H9 (cell line): ENCODE results near the gene ATM. TPM values are rescaled to one million over a fixed set of nuclear protein-coding genes. Genes with fewer than 3 reads are reported as not detected.

Experiments
- DNase-seq: peaks from one replicate; pipeline ENCODE4 v3.0.0-alpha.2; 2017
- H2AFZ ChIP-seq: one replicate; pipeline ENCODE4 v1.6.1; 2013; ENCODE audit warnings: mild to moderate bottlenecking, low read length, control low read depth, moderate library complexity
- H2AK5ac ChIP-seq: 2 replicates; pipeline ENCODE4 v1.6.1; 2013; ENCODE audit warnings: low read length, control low read depth, mixed read lengths; ENCODE audit not compliant: insufficient read length
- H2BK120ac ChIP-seq: one replicate; pipeline ENCODE4 v1.6.1; 2013; ENCODE audit warnings: low read depth, mild to moderate bottlenecking, low read length, control low read depth, inconsistent platforms; ENCODE audit not compliant: poor library complexity, severe bottlenecking
- H2BK12ac ChIP-seq: 2 replicates; pipeline ENCODE4 v1.6.1; 2013; ENCODE audit warnings: low read length, control low read depth, mixed read lengths, low read depth; ENCODE audit not compliant: insufficient read length
- H2BK15ac ChIP-seq: 2 replicates; pipeline ENCODE4 v1.6.1; 2013; ENCODE audit warnings: low read depth, low read length, control low read depth
- H2BK20ac ChIP-seq: one replicate; pipeline ENCODE4 v1.6.1; 2013; ENCODE audit warnings: low read depth, mild to moderate bottlenecking, low read length, control low read depth, inconsistent platforms; ENCODE audit not compliant: poor library complexity, severe bottlenecking
- H2BK5ac ChIP-seq: 2 replicates; pipeline ENCODE4 v1.6.1; 2013; ENCODE audit warnings: low read length, control low read depth, mixed read lengths; ENCODE audit not compliant: insufficient read length
- H3K14ac ChIP-seq: 2 replicates; pipeline ENCODE4 v1.6.1; 2013; ENCODE audit warnings: low read length, control low read depth; ENCODE audit not compliant: insufficient read depth
- H3K18ac ChIP-seq: 2 replicates; pipeline ENCODE4 v1.6.1; 2013; ENCODE audit warnings: low read depth, mild to moderate bottlenecking, mixed read lengths, low read length, control low read depth; ENCODE audit not compliant: insufficient read length
- H3K23ac ChIP-seq: 2 replicates; pipeline ENCODE4 v1.6.1; 2013; ENCODE audit warnings: low read length, control low read depth, mixed read lengths, low read depth; ENCODE audit not compliant: insufficient read length
- H3K23me2 ChIP-seq: 2 replicates; pipeline ENCODE4 v1.6.1; 2013; ENCODE audit warnings: low read depth, mild to moderate bottlenecking, mixed read lengths, low read length, control low read depth; ENCODE audit not compliant: insufficient read length, poor library complexity, severe bottlenecking
- H3K27ac ChIP-seq: 2 replicates; pipeline ENCODE4 v1.5.1; 2013; ENCODE audit warnings: low read length, control low read depth, mixed read lengths, low read depth; ENCODE audit not compliant: insufficient read length
- H3K27me3 ChIP-seq: 2 replicates; pipeline ENCODE4 v1.6.1; 2013; ENCODE audit warnings: low read length, control low read depth, inconsistent platforms; ENCODE audit not compliant: insufficient read depth
- H3K4ac ChIP-seq: 2 replicates; pipeline ENCODE4 v1.6.1; 2013; ENCODE audit warnings: low read depth, mild to moderate bottlenecking, control low read depth, inconsistent platforms, low read length, moderate library complexity
- H3K4me1 ChIP-seq: 2 replicates; pipeline ENCODE4 v1.6.1; 2013; ENCODE audit warnings: low read length, control low read depth, inconsistent platforms; ENCODE audit not compliant: insufficient read depth
- H3K4me2 ChIP-seq: 2 replicates; pipeline ENCODE4 v1.6.1; 2013; ENCODE audit warnings: low read length, control low read depth, mixed read lengths; ENCODE audit not compliant: insufficient read length, insufficient read depth
- H3K56ac ChIP-seq: 2 replicates; pipeline ENCODE4 v1.6.1; 2013; ENCODE audit warnings: low read depth, mild to moderate bottlenecking, mixed read lengths, low read length, control low read depth; ENCODE audit not compliant: insufficient read length
- H3K79me1 ChIP-seq: 2 replicates; pipeline ENCODE4 v1.6.1; 2013; ENCODE audit warnings: low read depth, mild to moderate bottlenecking, moderate library complexity, low read length, control low read depth, inconsistent platforms; ENCODE audit not compliant: insufficient read depth, poor library complexity, severe bottlenecking
- H3K79me2 ChIP-seq: 2 replicates; pipeline ENCODE4 v1.6.1; 2013; ENCODE audit warnings: low read length, control low read depth, inconsistent platforms; ENCODE audit not compliant: insufficient read depth
- H3K9ac ChIP-seq: 2 replicates; pipeline ENCODE4 v1.6.1; 2013; ENCODE audit warnings: low read length, control low read depth, mixed read lengths; ENCODE audit not compliant: insufficient read length; ENCODE audit errors: extremely low read depth
- H3K9me3 ChIP-seq: one replicate; pipeline ENCODE4 v1.6.1; 2013; ENCODE audit warnings: low read depth, low read length, inconsistent platforms; ENCODE audit not compliant: control insufficient read depth
- H3T11ph ChIP-seq: one replicate; pipeline ENCODE4 v1.6.1; 2013; ENCODE audit warnings: mild to moderate bottlenecking, low read length, control low read depth, inconsistent platforms
- H4K20me1 ChIP-seq: one replicate; pipeline ENCODE4 v1.6.1; 2013; ENCODE audit not compliant: control insufficient read depth, insufficient read length, insufficient read depth
- H4K5ac ChIP-seq: 2 replicates; pipeline ENCODE4 v1.6.1; 2013; ENCODE audit warnings: low read depth, mild to moderate bottlenecking, mixed read lengths, low read length, control low read depth; ENCODE audit not compliant: insufficient read length
- H4K8ac ChIP-seq: replicated peaks from 2 replicates; pipeline ENCODE4 v1.6.1; 2013; ENCODE audit warnings: low read length, control low read depth, mixed read lengths, low read depth; ENCODE audit not compliant: insufficient read length
- H4K91ac ChIP-seq: 2 replicates; pipeline ENCODE4 v1.6.1; 2013; ENCODE audit warnings: low read depth, mild to moderate bottlenecking, moderate library complexity, mixed read lengths, low read length, control low read depth; ENCODE audit not compliant: insufficient read length
- H3K27ac Mint-ChIP-seq, 3 experiments: 2 replicates in 2 of 3; 3 replicates in 1 of 3; pipeline ENCODE4 v1.8.0; 2020 to 2021; ENCODE audit warnings: mixed read lengths in 3 of 3, mild to moderate bottlenecking in 1 of 3, moderate library complexity in 1 of 3
- H3K27me3 Mint-ChIP-seq: 2 replicates; pipeline ENCODE4 v1.8.0; 2021; ENCODE audit warnings: low read depth, mild to moderate bottlenecking, moderate library complexity, mixed read lengths
- H3K36me3 Mint-ChIP-seq, 3 experiments: 2 replicates in 2 of 3; 3 replicates in 1 of 3; pipeline ENCODE4 v1.8.0; 2020 to 2021; ENCODE audit warnings: low read depth in 3 of 3, mixed read lengths in 3 of 3; ENCODE audit not compliant: insufficient read depth in 1 of 3
- H3K4me1 Mint-ChIP-seq, 2 experiments: 2 replicates each; pipeline ENCODE4 v1.8.0; 2020; ENCODE audit warnings: mixed read lengths in 2 of 2
- H3K4me3 Mint-ChIP-seq, 2 experiments: 2 replicates in 1 of 2; 3 replicates in 1 of 2; pipeline ENCODE4 v1.8.0; 2020 to 2021; ENCODE audit warnings: mild to moderate bottlenecking in 2 of 2, mixed read lengths in 2 of 2, moderate library complexity in 1 of 2
- H3K9me3 Mint-ChIP-seq, 2 experiments: 2 replicates in 1 of 2; 3 replicates in 1 of 2; pipeline ENCODE4 v1.8.0; 2020; ENCODE audit warnings: mild to moderate bottlenecking in 2 of 2, mixed read lengths in 2 of 2, moderate library complexity in 1 of 2
- WGBS: extraction: QIAGEN DNeasy Blood & Tissue Kit; methylation state at CpG from one replicate; pipeline ENCODE4 v1.1.7; 2013; ENCODE audit warnings: missing lambda C conversion rate, low lambda C conversion rate, mixed read lengths; ENCODE audit not compliant: insufficient read length; ENCODE audit errors: extremely low coverage; 5-methylcytosine and 5-hydroxymethylcytosine counted together
- total RNA-seq: library from RNA; stranded (reverse); gene quantifications from 2 replicates; pipeline ENCODE4 v1.2.1, GENCODE V29; 2021
- TF ChIP-seq, protein P1 (sequence below): fragments of 200-600 bp; sonication (generic); conservative IDR thresholded peaks from 3 replicates; pipeline ENCODE4 v1.8.0; 2021; ENCODE audit warnings: antibody characterized with exemption, mild to moderate bottlenecking

ATM gene
- total RNA-seq, 1 experiment from 2014 or later, result 58.9 TPM

DNA sequence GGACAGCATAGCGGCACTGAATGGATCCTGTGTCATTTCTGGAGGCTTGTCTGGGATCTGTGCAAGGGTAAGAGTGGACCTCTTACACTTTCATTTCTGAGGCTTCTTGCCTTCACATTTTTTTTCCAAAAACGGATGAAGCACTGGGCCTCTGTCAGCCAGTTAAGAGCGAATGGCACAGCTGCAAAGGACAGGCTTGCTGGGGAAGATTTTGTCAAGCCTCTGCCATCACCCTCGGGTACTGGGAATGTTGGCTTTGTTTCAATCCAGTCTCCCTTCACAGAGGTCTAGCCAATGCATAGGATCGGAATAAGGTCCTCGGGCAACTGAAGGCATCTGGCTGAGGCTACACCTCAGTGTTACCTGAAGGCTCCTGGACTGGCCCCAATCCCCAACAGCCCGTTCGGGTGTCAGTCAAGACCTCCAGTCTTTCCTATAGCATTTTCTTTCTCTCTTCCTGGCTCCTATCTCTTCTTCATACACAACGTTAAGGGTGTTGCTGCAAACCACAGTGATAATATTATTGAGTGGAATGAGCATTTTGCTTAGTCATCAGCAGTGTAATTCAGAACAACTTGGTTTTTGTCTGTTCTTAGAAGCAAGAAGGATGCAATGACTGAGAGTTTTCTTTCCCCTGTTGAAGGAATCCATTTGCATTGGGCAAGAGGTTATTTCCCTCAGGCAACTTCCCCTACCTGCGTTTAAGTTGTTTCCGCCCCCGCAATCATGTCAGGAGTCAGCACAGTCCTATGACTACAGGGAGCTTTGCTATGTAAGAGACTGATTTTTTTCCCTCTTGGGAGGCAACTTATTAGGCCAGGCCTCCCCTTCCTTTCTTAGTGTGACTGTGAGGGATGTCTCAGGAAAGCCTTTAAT lies 23.2 kb upstream of the ATM start:
- Histone ChIP-seq H2BK120ac (no peak overlapping the region), H3K27me3 (no peaks in the 10 kb centered on the region), H2AFZ (no peak overlapping the region), H4K91ac (no peak overlapping the region), H3K9ac (no peak overlapping the region), H4K20me1 (no peaks in the 10 kb centered on the region), H3T11ph (no peak overlapping the region), H4K8ac (no peak overlapping the region), H2BK5ac (no peak overlapping the region), H3K14ac (no peak overlapping the region), H3K27ac (no peak overlapping the region), H3K4ac (no peak overlapping the region), H3K23ac (no peak overlapping the region), H2BK15ac (no peak overlapping the region), H3K4me1 (peaks cover 6% of the 10 kb centered on the region; the same call in 1 of the 2 replicates), H3K79me1 (no peaks in the 10 kb centered on the region), H3K23me2 (no peaks in the 10 kb centered on the region), H4K5ac (no peak overlapping the region), H2BK12ac (no peak overlapping the region), H2BK20ac (no peak overlapping the region), H2AK5ac (no peak overlapping the region), H3K4me2 (no peak overlapping the region), H3K79me2 (no peaks in the 10 kb centered on the region; the same call in 1 of the 2 replicates), H3K56ac (no peak overlapping the region), H3K9me3 (no peaks in the 10 kb centered on the region), H3K18ac (no peak overlapping the region)
- Mint-ChIP-seq H3K36me3 (peaks cover 29 to 61% (median 45%) of the 10 kb centered on the region in 3 experiments), H3K4me1 (peaks cover 22% of the 10 kb centered on the region in 2 experiments), H3K4me3 (no peak overlapping the region), H3K9me3 (peaks cover 0 to 6% of the 10 kb centered on the region in 2 experiments; a peak in 2 of 5 replicates), H3K27ac (peak overlapping the region in 2 of 3 experiments; percentile 35 to 89; a peak in 4 of 7 replicates), H3K27me3 (no peaks in the 10 kb centered on the region)
- TF ChIP-seq, protein P1, sequence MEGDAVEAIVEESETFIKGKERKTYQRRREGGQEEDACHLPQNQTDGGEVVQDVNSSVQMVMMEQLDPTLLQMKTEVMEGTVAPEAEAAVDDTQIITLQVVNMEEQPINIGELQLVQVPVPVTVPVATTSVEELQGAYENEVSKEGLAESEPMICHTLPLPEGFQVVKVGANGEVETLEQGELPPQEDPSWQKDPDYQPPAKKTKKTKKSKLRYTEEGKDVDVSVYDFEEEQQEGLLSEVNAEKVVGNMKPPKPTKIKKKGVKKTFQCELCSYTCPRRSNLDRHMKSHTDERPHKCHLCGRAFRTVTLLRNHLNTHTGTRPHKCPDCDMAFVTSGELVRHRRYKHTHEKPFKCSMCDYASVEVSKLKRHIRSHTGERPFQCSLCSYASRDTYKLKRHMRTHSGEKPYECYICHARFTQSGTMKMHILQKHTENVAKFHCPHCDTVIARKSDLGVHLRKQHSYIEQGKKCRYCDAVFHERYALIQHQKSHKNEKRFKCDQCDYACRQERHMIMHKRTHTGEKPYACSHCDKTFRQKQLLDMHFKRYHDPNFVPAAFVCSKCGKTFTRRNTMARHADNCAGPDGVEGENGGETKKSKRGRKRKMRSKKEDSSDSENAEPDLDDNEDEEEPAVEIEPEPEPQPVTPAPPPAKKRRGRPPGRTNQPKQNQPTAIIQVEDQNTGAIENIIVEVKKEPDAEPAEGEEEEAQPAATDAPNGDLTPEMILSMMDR, result no peak
- no CpG with 5 or more reads among the region's 12 CpGs for WGBS
- no peak for DNase-seq
